K562 (cell line): Measurements from ENCODE around the gene DGKB. TPM values are rescaled to one million over a fixed set of nuclear protein-coding genes. Genes with fewer than 3 reads are reported as not detected.

Experiments used
- ATAC-seq: fragments of 200-7000 bp; cut with Tn5 transposase; 3 replicates; pipeline ENCODE4 v1.9.1; 2020; ENCODE audit warnings: moderate library complexity
- BruUV-seq: library from RNA; stranded (reverse); fragments of 400-500 nt; replicated peaks from 2 replicates; lab custom pipeline; 2021; lab: Mats Ljungman, UMichigan
- CTCF ChIA-PET: fragments of 300-600 bp; formaldehyde crosslinking; extraction: SDS; loops from one replicate; lab custom pipeline; 2021; ENCODE audit warnings: low intra/inter-chr PET ratio; lab: Yijun Ruan, JAX
- POLR2A ChIA-PET: fragments of 300-600, 350-650 bp; sonication (Branson Sonifier 250); formaldehyde crosslinking; extraction: SDS; loops from one replicate; lab custom pipeline; 2021; ENCODE audit warnings: antibody characterized with exemption, inconsistent platforms; lab: Yijun Ruan, JAX
- DNase-seq, 4 experiments: peaks; one replicate each; pipeline versions ENCODE4 v3.0.0 to v3.0.0-alpha.2; 2011 to 2018; ENCODE audit warnings: low spot score in 3 of 4, mixed read lengths in 3 of 4; ENCODE audit errors: extremely low read depth in 1 of 4
- FAIRE-seq: peaks from 2 replicates; lab custom pipeline; 2011; peaks lifted over from hg19 to GRCh38; lab: Jason Lieb, UNC
- H2AFZ ChIP-seq: 2 replicates; pipeline ENCODE4 v1.6.0; 2011; ENCODE audit warnings: low read depth, low read length, control low read depth, inconsistent platforms
- H3K27ac ChIP-seq: fragments of 200-600 bp; 3 replicates; pipeline ENCODE4 v1.8.0; 2011; ENCODE audit warnings: low read depth, mild to moderate bottlenecking, control low read depth, inconsistent platforms, low read length, moderate library complexity, mixed read lengths; ENCODE audit errors: extremely low read depth
- H3K27me3 ChIP-seq, 2 experiments: fragments of 300-600 bp in 1 of 2; 2 replicates in 1 of 2; 3 replicates in 1 of 2; pipeline versions ENCODE4 v1.6.0 to v1.8.0; 2011; ENCODE audit warnings: inconsistent platforms in 2 of 2, low read length in 2 of 2, mild to moderate bottlenecking in 1 of 2, mixed read lengths in 1 of 2, moderate library complexity in 1 of 2; ENCODE audit not compliant: control insufficient read depth in 2 of 2, insufficient read depth in 2 of 2
- H3K36me3 ChIP-seq: fragments of 300-600 bp; 3 replicates; pipeline ENCODE4 v1.8.0; 2011; ENCODE audit warnings: mild to moderate bottlenecking, low read length, inconsistent platforms; ENCODE audit not compliant: control insufficient read depth, insufficient read depth
- H3K4me1 ChIP-seq, 2 experiments: fragments of 200-600 bp in 1 of 2; replicated peaks in 1 of 2; 2 replicates in 1 of 2; 3 replicates in 1 of 2; pipeline versions ENCODE4 v1.5.1 to v1.8.0; 2011; ENCODE audit warnings: inconsistent platforms in 2 of 2, low read length in 2 of 2, mild to moderate bottlenecking in 1 of 2, mixed read lengths in 1 of 2, moderate library complexity in 1 of 2; ENCODE audit not compliant: control insufficient read depth in 2 of 2, insufficient read depth in 2 of 2
- H3K4me2 ChIP-seq: 2 replicates; pipeline ENCODE4 v1.6.1; 2011; ENCODE audit warnings: low read length, control low read depth, inconsistent platforms, mixed read lengths; ENCODE audit not compliant: insufficient read depth
- H3K4me3 ChIP-seq: fragments of 200-600 bp; sonication (generic), shearing (Covaris generic); 2 replicates; pipeline ENCODE4 v1.5.1; 2016; ENCODE audit warnings: control low read depth, inconsistent platforms
- H3K79me2 ChIP-seq: fragments of 200-600 bp; 3 replicates; pipeline ENCODE4 v1.8.0; 2011; ENCODE audit warnings: low read length, inconsistent platforms; ENCODE audit not compliant: control insufficient read depth, insufficient read depth
- H3K9ac ChIP-seq, 2 experiments: 2 replicates each; pipeline versions ENCODE4 v1.6.0 to v1.6.1; 2011; ENCODE audit warnings: low read depth in 2 of 2, low read length in 2 of 2, control low read depth in 1 of 2, inconsistent platforms in 1 of 2, mild to moderate bottlenecking in 1 of 2, mixed read lengths in 1 of 2; ENCODE audit not compliant: insufficient read depth in 1 of 2
- H3K9me1 ChIP-seq: one replicate; pipeline ENCODE4 v1.6.0; 2011; ENCODE audit warnings: inconsistent platforms, mild to moderate bottlenecking, low read length, moderate library complexity; ENCODE audit not compliant: control insufficient read depth, insufficient read depth
- H3K9me3 ChIP-seq: replicated peaks from 2 replicates; pipeline ENCODE4 v1.5.1; 2011; ENCODE audit warnings: low read depth, low read length, inconsistent platforms; ENCODE audit not compliant: control insufficient read depth, insufficient read depth
- H4K20me1 ChIP-seq: replicated peaks from 2 replicates; pipeline ENCODE4 v1.6.1; 2011; ENCODE audit warnings: low read length, inconsistent platforms, mixed read lengths; ENCODE audit not compliant: control insufficient read depth, insufficient read depth
- ARID3B ChIP-seq: fragments of 250-450 bp; sonication (Bioruptor Pico); IDR thresholded peaks from 2 replicates; pipeline ENCODE4 v1.4.0; 2020; ENCODE audit warnings: borderline replicate concordance
- DEAF1 ChIP-seq: fragments of 450-650 bp; formaldehyde crosslinking; IDR thresholded peaks from 2 replicates; pipeline ENCODE4 v1.4.0; 2020; ENCODE audit warnings: mild to moderate bottlenecking, moderate library complexity
- IRF1 ChIP-seq: sonication (generic); formaldehyde crosslinking; IDR thresholded peaks from 2 replicates; pipeline ENCODE4 v1.8.0; 2022; ENCODE audit warnings: missing genetic modification reagents, mild to moderate bottlenecking, borderline replicate concordance
- MCM5 ChIP-seq: fragments of 450-650 bp; IDR thresholded peaks from 2 replicates; pipeline ENCODE4 v1.6.1; 2016; ENCODE audit warnings: low read depth
- NELFE ChIP-seq: IDR thresholded peaks from 2 replicates; pipeline ENCODE4 v1.6.1; 2011; ENCODE audit warnings: mild to moderate bottlenecking; ENCODE audit not compliant: insufficient read depth, insufficient read length
- RAD21 ChIP-seq, 2 experiments: fragments of 250-450 bp in 1 of 2; fragments of 450-650 bp in 1 of 2; sonication (Bioruptor Pico) in 1 of 2; formaldehyde crosslinking in 1 of 2; IDR thresholded peaks in 1 of 2; conservative IDR thresholded peaks in 1 of 2; 2 replicates each; pipeline versions ENCODE4 v1.4.0 to v1.8.0; 2020 to 2022; ENCODE audit warnings: mild to moderate bottlenecking in 2 of 2, moderate library complexity in 1 of 2
- SMARCC2 ChIP-seq: fragments of 450-650 bp; IDR thresholded peaks from 2 replicates; pipeline ENCODE4 v1.6.1; 2017; ENCODE audit warnings: antibody characterized with exemption, moderate library complexity, mild to moderate bottlenecking, low read depth
- TAF9B ChIP-seq: fragments of 450-650 bp; IDR thresholded peaks from 2 replicates; pipeline ENCODE4 v1.6.1; 2018; ENCODE audit warnings: mild to moderate bottlenecking; ENCODE audit not compliant: partially characterized antibody
- ZBTB7A ChIP-seq: IDR thresholded peaks from 2 replicates; pipeline ENCODE4 v1.6.1; 2011; ENCODE audit warnings: low read depth, mild to moderate bottlenecking, low read length, moderate library complexity, borderline replicate concordance; ENCODE audit not compliant: control insufficient read depth
- ZBTB9 ChIP-seq: fragments of 450-650 bp; formaldehyde crosslinking; IDR thresholded peaks from 2 replicates; pipeline ENCODE4 v1.4.0; 2020; ENCODE audit warnings: mild to moderate bottlenecking, moderate library complexity
- ZFP1 ChIP-seq: fragments of 450-650 bp; formaldehyde crosslinking; IDR thresholded peaks from 2 replicates; pipeline ENCODE4 v1.4.0; 2020; ENCODE audit warnings: mild to moderate bottlenecking, mixed read lengths
- ZNF24 ChIP-seq: fragments of 450-650 bp; IDR thresholded peaks from 2 replicates; pipeline ENCODE4 v1.6.1; 2016
- ZNF583 ChIP-seq: fragments of 250-450 bp; sonication (Bioruptor Pico); IDR thresholded peaks from 2 replicates; pipeline ENCODE4 v1.4.0; 2020
- WGBS: fragments of 100-300 bp; shearing (Covaris generic); methylation state at CpG from one replicate; pipeline ENCODE4 v1.1.6; 2016; ENCODE audit warnings: low coverage, mixed read lengths; ENCODE audit not compliant: insufficient coverage; ENCODE audit errors: missing lambda C conversion rate; 5-methylcytosine and 5-hydroxymethylcytosine counted together
- in situ Hi-C: fragments of 300-500 bp; cut with MboI; formaldehyde crosslinking; loops from 4 replicates; pipeline ENCODE4 v1.15.0; 2018; ENCODE audit warnings: inconsistent platforms, mixed read lengths
- intact Hi-C: fragments of 100-400 bp; cut with micrococcal nuclease; formaldehyde crosslinking; loops from 2 replicates; pipeline ENCODE4 v1.14.2; 2022
- polyA plus RNA-seq, 8 experiments: library from polyadenylated mRNA; depleted of rRNA in 4 of 8; stranded (reverse) in 5 of 8; unstranded in 3 of 8; fragments of >200 nt; fragmentation: Nextera tagmentation in 2 of 8; fragmentation: Illumina TruSeq in 1 of 8; extraction: Ambion mirVana in 2 of 8; extraction: Trizol in 1 of 8; gene quantifications; 2 replicates each; pipeline versions ENCODE4 v1.2.1 to v1.2.3, GENCODE V29; 2011 to 2014; ENCODE audit warnings: inconsistent platforms in 1 of 8, missing spikeins in 1 of 8
- total RNA-seq, 7 experiments: library from RNA; depleted of rRNA in 6 of 7; stranded (reverse); fragments of >200 nt in 6 of 7; fragmentation: Illumina TruSeq in 2 of 7; extraction: Trizol in 2 of 7; gene quantifications; 2 replicates each; pipeline versions ENCODE4 v1.2.1 to v1.2.3, GENCODE V29; 2011 to 2021; ENCODE audit warnings: low replicate concordance in 1 of 7

The DGKB gene
- total and polyA plus RNA-seq, 9 of the 15 experiments (the other 6 are each of a cell fraction or from before 2014, with no cell fraction given), result 0.01 TPM; not detected in 8

- TF ChIP-seq TAF9B (no peak), NELFE (no peak), ZNF583 (CRISPR knock-in tag) (no peak), DEAF1 (CRISPR knock-in tag) (peak; percentile 51), RAD21 (CRISPR knock-in tag; conservative IDR thresholded peaks at IDR 0.05 in 1 of 2, IDR thresholded peaks at IDR 0.05 in 1 of 2) (peak; percentile 73 to 77), MCM5 (no peak)
Measured at GRCh38 chr7:14691597-14692203, 210.9 kb downstream of the DGKB start (continued).

GRCh38 chr7:14691034-14691433, 211.5 kb downstream of the DGKB start:
- no peaks in the 10 kb centered on the region for H4K20me1 ChIP-seq
- H3K9ac ChIP-seq, result no peak overlapping the region
- no peaks in the 10 kb centered on the region for H3K4me1 ChIP-seq
- no peaks in the 10 kb centered on the region for H3K9me3 ChIP-seq
- ATAC-seq (no peak), DNase-seq (no peak), FAIRE-seq (no peak)
- in situ Hi-C loops (loop anchor here (5.0 kb wide), 1 partner anchor 1414 kb away; no protein-coding TSS in a partner anchor), intact Hi-C loops (loop anchor here (1.0 to 5.0 kb wide), 2 partner anchors 1381 to 1411 kb away; no protein-coding TSS in a partner anchor)
- no TSS peak for BruUV-seq
- H3K27me3 ChIP-seq, result no peaks in the 10 kb centered on the region
- no peak overlapping the region for H2AFZ ChIP-seq
- H3K4me2 ChIP-seq, result no peak overlapping the region
- CTCF ChIA-PET, result interaction anchor here (1.5 to 2.0 kb wide), 2 partner anchors 1409 to 1411 kb away, joined by 6 to 8 read pairs; no protein-coding TSS in a partner anchor
- POLR2A ChIA-PET, result no interaction called here
- H3K36me3 ChIP-seq, result no peaks in the 10 kb centered on the region
- H3K4me3 ChIP-seq, result no peak overlapping the region
- no peaks in the 10 kb centered on the region for H3K79me2 ChIP-seq
- no peaks in the 10 kb centered on the region for H3K9me1 ChIP-seq
- no peak overlapping the region for H3K27ac ChIP-seq
- WGBS, result 0% methylated on average over 2 of the region's 2 CpGs
- no peak for TF ChIP-seq ZBTB9
- TF ChIP-seq SMARCC2, result no peak
- no peak for TF ChIP-seq IRF1 (CRISPR knock-in tag)
- no peak for TF ChIP-seq ZNF24
- TF ChIP-seq ZFP1 (CRISPR knock-in tag), result no peak
- no peak for TF ChIP-seq ARID3B (CRISPR knock-in tag)
- TF ChIP-seq ZBTB7A, result no peak
